ENCODE data around the gene FAM241A.

The FAM241A gene

GRCh38 chr4:112222219-112222955 is 77.1 kb downstream of the FAM241A start:
- DNase-seq: no peak

- DNase-seq: no peak
Observed at GRCh38 chr4:112225157-112225556, 79.9 kb downstream of the FAM241A start.

- peak; percentile 88 for DNase-seq
Observed at GRCh38 chr4:112230879-112231778, 85.9 kb downstream of the FAM241A start.

GRCh38 chr4:112231779-112232713 is 86.8 kb downstream of the FAM241A start, which contains the start of gene AP1AR:
Gene AP1AR, plus strand, starts transcription at chr4:112231787. Its CDS starts 305 bp downstream, at chr4:112232092.
- DNase-seq: peak; percentile 48

- no peak for DNase-seq
Observed at GRCh38 chr4:112234952-112235609, 89.8 kb downstream of the FAM241A start.

GRCh38 chr4:112236040-112236439 is 90.8 kb downstream of the FAM241A start:
- DNase-seq: no peak

GRCh38 chr4:112238833-112239232 is 93.6 kb downstream of the FAM241A start:
- no peak for DNase-seq

All from NCI-H748 treated with DMSO at 0.1 percent for 48 hours (cell line).